ENCODE measurements around the gene HIGD2A. TPM values are rescaled to one million over a fixed set of nuclear protein-coding genes. Genes with fewer than 3 reads are reported as not detected.

Gene HIGD2A
- total and polyA plus RNA-seq, 2 of the 13 experiments (the other 11 are each of a cell fraction or from before 2014, with no cell fraction given): 89.2 to 146 TPM

DNA sequence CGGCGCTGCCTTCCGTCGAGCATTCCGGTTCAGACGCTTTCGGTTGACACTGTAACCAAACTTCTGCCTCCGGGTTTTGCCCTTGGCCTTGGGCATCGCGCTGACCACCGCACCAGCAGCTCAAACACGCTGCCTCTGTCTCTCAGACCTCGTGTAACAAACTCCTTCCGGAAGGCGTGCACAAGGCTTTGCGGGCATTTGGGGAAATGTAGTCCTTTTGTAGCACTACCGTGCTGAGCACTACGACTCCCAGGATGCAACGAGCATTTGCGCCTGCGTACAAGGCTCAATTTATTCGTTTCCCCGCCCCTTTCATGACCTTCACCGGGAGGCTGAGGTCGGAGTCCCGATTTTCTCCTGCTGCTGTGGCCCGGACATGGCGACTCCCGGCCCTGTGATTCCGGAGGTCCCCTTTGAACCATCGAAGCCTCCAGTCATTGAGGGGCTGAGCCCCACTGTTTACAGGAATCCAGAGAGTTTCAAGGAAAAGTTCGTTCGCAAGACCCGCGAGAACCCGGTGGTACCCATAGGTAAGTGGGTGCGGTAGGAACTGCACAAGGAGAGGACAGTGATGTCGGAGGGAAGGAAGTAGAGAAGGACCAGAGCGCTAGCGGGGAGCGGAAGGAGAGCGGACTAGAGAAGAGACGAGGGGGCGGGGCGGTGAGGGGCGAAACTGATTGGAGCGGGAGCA, at the start of gene HIGD2A, which contains the start of gene NOP16 (continued):
- TF ChIP-seq, protein P1, sequence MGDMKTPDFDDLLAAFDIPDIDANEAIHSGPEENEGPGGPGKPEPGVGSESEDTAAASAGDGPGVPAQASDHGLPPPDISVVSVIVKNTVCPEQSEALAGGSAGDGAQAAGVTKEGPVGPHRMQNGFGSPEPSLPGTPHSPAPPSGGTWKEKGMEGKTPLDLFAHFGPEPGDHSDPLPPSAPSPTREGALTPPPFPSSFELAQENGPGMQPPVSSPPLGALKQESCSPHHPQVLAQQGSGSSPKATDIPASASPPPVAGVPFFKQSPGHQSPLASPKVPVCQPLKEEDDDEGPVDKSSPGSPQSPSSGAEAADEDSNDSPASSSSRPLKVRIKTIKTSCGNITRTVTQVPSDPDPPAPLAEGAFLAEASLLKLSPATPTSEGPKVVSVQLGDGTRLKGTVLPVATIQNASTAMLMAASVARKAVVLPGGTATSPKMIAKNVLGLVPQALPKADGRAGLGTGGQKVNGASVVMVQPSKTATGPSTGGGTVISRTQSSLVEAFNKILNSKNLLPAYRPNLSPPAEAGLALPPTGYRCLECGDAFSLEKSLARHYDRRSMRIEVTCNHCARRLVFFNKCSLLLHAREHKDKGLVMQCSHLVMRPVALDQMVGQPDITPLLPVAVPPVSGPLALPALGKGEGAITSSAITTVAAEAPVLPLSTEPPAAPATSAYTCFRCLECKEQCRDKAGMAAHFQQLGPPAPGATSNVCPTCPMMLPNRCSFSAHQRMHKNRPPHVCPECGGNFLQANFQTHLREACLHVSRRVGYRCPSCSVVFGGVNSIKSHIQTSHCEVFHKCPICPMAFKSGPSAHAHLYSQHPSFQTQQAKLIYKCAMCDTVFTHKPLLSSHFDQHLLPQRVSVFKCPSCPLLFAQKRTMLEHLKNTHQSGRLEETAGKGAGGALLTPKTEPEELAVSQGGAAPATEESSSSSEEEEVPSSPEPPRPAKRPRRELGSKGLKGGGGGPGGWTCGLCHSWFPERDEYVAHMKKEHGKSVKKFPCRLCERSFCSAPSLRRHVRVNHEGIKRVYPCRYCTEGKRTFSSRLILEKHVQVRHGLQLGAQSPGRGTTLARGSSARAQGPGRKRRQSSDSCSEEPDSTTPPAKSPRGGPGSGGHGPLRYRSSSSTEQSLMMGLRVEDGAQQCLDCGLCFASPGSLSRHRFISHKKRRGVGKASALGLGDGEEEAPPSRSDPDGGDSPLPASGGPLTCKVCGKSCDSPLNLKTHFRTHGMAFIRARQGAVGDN (CRISPR knock-in tag; IDR thresholded peaks at IDR 0.05): peak; percentile 97
- 0 out of 2 replicates have a peak, but pooled peaks have one; percentile 32 for TF ChIP-seq KDM3A (CRISPR knock-in tag; IDR thresholded peaks at IDR 0.05; ENCODE audit: low read depth)
- TF ChIP-seq STAG1 (CRISPR knock-in tag; IDR thresholded peaks at IDR 0.05): 0 out of 2 replicates have a peak, but pooled peaks have one; percentile 7
- TF ChIP-seq ZIK1 (CRISPR knock-in tag; IDR thresholded peaks at IDR 0.05; ENCODE audit: borderline replicate concordance, low read depth): peak; percentile 90; the same call in 1 of the 2 replicates
- no peak for TF ChIP-seq ZFP37 (CRISPR knock-in tag; IDR thresholded peaks at IDR 0.05; ENCODE audit: borderline replicate concordance)
- TF ChIP-seq, protein P2, sequence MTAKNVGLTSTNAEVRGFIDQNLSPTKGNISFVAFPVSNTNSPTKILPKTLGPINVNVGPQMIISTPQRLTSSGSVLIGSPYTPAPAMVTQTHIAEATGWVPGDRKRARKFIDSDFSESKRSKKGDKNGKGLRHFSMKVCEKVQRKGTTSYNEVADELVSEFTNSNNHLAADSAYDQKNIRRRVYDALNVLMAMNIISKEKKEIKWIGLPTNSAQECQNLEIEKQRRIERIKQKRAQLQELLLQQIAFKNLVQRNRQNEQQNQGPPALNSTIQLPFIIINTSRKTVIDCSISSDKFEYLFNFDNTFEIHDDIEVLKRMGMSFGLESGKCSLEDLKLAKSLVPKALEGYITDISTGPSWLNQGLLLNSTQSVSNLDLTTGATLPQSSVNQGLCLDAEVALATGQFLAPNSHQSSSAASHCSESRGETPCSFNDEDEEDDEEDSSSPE (CRISPR knock-in tag; IDR thresholded peaks at IDR 0.05): peak; percentile 84
- TF ChIP-seq RCOR2 (CRISPR knock-in tag; IDR thresholded peaks at IDR 0.05): no peak
- 0 out of 2 replicates have a peak, but pooled peaks have one; percentile 34 for TF ChIP-seq SNAPC2 (CRISPR knock-in tag; IDR thresholded peaks at IDR 0.05)
- TF ChIP-seq KDM5B (CRISPR knock-in tag; IDR thresholded peaks at IDR 0.05; ENCODE audit: borderline replicate concordance): peak; percentile 73; the same call in 1 of the 2 replicates
- TF ChIP-seq PPARG (CRISPR knock-in tag; conservative IDR thresholded peaks at IDR 0.05): no peak
- TF ChIP-seq, protein P3, sequence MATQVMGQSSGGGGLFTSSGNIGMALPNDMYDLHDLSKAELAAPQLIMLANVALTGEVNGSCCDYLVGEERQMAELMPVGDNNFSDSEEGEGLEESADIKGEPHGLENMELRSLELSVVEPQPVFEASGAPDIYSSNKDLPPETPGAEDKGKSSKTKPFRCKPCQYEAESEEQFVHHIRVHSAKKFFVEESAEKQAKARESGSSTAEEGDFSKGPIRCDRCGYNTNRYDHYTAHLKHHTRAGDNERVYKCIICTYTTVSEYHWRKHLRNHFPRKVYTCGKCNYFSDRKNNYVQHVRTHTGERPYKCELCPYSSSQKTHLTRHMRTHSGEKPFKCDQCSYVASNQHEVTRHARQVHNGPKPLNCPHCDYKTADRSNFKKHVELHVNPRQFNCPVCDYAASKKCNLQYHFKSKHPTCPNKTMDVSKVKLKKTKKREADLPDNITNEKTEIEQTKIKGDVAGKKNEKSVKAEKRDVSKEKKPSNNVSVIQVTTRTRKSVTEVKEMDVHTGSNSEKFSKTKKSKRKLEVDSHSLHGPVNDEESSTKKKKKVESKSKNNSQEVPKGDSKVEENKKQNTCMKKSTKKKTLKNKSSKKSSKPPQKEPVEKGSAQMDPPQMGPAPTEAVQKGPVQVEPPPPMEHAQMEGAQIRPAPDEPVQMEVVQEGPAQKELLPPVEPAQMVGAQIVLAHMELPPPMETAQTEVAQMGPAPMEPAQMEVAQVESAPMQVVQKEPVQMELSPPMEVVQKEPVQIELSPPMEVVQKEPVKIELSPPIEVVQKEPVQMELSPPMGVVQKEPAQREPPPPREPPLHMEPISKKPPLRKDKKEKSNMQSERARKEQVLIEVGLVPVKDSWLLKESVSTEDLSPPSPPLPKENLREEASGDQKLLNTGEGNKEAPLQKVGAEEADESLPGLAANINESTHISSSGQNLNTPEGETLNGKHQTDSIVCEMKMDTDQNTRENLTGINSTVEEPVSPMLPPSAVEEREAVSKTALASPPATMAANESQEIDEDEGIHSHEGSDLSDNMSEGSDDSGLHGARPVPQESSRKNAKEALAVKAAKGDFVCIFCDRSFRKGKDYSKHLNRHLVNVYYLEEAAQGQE (IDR thresholded peaks at IDR 0.05; ENCODE audit: borderline replicate concordance in 1 of 2, low read depth in 1 of 2, low read length in 2 of 2): peak in 1 of 2 experiments; percentile 50; a peak in 1 of 4 replicates
- TF ChIP-seq, protein P4, sequence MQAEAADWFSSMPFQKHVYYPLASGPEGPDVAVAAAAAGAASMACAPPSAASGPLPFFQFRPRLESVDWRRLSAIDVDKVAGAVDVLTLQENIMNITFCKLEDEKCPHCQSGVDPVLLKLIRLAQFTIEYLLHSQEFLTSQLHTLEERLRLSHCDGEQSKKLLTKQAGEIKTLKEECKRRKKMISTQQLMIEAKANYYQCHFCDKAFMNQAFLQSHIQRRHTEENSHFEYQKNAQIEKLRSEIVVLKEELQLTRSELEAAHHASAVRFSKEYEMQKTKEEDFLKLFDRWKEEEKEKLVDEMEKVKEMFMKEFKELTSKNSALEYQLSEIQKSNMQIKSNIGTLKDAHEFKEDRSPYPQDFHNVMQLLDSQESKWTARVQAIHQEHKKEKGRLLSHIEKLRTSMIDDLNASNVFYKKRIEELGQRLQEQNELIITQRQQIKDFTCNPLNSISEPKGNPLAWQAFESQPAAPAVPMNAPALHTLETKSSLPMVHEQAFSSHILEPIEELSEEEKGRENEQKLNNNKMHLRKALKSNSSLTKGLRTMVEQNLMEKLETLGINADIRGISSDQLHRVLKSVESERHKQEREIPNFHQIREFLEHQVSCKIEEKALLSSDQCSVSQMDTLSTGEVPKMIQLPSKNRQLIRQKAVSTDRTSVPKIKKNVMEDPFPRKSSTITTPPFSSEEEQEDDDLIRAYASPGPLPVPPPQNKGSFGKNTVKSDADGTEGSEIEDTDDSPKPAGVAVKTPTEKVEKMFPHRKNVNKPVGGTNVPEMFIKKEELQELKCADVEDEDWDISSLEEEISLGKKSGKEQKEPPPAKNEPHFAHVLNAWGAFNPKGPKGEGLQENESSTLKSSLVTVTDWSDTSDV (CRISPR knock-in tag; IDR thresholded peaks at IDR 0.05): peak; percentile 88; the same call in 1 of the 2 replicates

Data from HepG2 (cell line).